ENCODE data around the gene SHROOM2.
A peak's percentile ranks its signal among the peaks of the same experiment; 100 is the strongest.

Gene SHROOM2

GRCh38 chrX:9947131-9947794 lies 161.0 kb downstream of the SHROOM2 start:
- DNase-seq (ENCODE audit: low spot score): no peak

DNA sequence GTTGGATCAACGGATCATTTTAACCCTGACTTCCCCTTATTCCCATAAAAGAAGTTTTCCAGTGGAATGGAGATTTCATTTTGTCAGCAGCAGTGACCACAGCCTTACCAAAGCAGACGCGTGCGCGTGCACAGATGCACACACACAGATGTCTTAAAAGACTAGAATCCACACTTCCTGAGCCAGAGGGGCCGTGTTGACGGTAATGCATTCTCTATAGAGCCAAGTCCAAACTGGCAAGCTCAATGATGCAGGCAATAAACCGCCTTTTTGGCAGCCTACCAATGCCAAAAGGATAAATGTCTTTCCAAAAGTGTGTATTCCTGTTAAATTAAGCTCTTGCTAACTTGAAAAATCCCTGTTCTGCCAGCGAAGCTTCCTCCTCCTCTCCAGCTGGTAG lies 162.2 kb downstream of the SHROOM2 start:
- no peak for DNase-seq (ENCODE audit: low spot score)

GRCh38 chrX:9952300-9952699 lies 166.1 kb downstream of the SHROOM2 start:
- DNase-seq (ENCODE audit: low spot score): no peak

GRCh38 chrX:9953396-9953795 lies 167.2 kb downstream of the SHROOM2 start:
- no peak for DNase-seq (ENCODE audit: low spot score)

- DNase-seq (ENCODE audit: low spot score): no peak
These were observed 169.3 kb downstream of the SHROOM2 start for GRCh38 chrX:9955506-9955905.

- DNase-seq (ENCODE audit: low spot score): no peak
These were observed 171.5 kb downstream of the SHROOM2 start for GRCh38 chrX:9957743-9958142.

- no peak for DNase-seq (ENCODE audit: low spot score)
These were observed 172.0 kb downstream of the SHROOM2 start for GRCh38 chrX:9958183-9958582.

DNA sequence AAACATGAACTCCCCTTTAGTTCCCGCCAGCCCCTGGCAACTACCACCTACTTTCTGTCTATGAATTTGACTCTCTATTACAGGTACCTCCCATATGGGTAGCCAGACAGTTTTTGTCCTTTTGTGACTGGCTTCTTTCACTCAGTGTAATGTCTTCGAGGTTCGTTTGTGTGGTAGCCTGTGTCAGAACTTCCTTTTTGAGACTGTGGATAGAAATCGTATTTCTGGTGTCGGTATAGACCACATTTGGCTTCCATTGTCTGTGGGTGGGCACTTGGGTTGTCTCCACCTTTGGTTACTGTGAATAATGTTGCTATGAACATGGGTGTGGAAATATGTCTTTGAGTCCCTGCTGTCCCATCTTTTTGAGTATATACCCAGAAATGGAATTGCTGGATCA lies 175.5 kb downstream of the SHROOM2 start:
- DNase-seq (ENCODE audit: low spot score): no peak

DNA sequence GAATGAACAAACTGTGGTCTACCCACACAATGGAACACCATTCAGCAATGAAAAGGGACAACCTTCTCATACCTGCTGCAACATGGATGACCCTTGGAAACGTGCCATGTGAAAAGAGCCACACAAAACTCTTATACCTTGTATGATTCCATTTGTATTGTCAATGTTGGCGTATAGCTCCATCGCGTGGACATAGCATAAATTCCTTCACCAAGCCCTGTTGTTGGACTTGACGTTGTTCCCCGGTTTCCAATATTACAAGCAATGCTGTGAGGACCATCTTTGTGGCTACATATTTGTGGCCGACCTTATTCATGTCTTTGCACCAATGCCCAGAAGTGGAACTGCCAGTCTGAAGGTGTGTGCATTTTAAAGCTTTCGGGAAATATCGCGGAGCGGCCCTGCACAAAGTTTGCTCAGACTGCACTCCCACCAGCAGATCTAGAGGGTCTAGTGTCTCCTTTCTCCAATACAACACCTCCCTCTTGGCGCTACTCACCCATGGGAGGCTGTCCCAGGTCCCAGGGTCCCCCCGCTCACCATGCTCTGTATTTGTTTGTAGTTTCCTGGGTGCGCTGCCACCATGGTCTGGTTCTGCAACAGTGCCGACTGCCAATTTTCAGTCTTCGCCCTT lies 180.7 kb downstream of the SHROOM2 start, which contains the start of gene CLDN34:
TSS of gene CLDN34 (plus strand) at position 584 of the 634 bp plus-strand sequence. CDS start at position 584, 0 bp downstream.
- no peak for DNase-seq (ENCODE audit: low spot score)

GRCh38 chrX:9977635-9978034 lies 191.4 kb downstream of the SHROOM2 start:
- DNase-seq (ENCODE audit: low spot score): no peak

GRCh38 chrX:9980401-9980800 lies 194.2 kb downstream of the SHROOM2 start:
- DNase-seq (ENCODE audit: low spot score): no peak

DNA sequence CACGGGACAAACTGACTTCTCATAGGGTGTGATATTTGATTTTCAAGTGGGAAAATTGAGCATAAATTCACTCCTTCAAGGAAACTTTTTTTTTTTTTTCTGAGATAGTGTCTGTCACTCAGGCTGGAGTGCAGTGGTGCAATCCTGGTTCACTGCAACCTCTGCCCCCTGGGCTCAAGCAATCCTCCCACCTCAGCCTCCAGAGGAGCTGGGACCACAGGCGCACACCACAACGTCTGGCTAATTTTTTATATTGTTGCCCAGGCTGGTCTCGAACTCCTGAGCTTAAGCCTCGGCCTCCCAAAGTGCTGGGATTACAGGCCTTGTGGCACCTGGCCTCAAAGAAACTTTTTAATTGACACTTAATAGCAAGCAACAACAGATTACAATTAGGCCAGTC lies 194.7 kb downstream of the SHROOM2 start:
- no peak for DNase-seq (ENCODE audit: low spot score)

GRCh38 chrX:9983441-9983840 lies 197.2 kb downstream of the SHROOM2 start:
- no peak for DNase-seq (ENCODE audit: low spot score)

- DNase-seq (ENCODE audit: low spot score): no peak
These were observed 197.6 kb downstream of the SHROOM2 start for GRCh38 chrX:9983846-9984245.

DNA sequence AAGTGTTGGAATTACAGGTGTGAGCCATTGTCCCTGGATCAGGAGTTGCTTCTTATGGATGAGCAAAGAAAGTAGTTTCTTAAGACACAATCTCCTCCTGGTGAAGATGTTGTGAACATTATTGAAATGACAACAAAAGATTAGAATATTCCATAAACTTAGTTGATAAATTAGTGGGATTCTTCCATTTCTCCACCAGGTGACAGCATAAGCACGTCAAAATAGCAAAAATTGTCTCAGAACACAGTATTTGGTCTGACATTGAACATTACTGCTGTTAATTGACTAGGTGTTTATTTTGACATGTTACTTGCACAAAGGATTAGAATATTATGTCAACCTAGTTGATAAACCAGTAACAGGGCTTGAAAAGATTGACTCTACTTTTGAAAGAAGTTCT lies 202.5 kb downstream of the SHROOM2 start:
- no peak for DNase-seq (ENCODE audit: low spot score)

DNA sequence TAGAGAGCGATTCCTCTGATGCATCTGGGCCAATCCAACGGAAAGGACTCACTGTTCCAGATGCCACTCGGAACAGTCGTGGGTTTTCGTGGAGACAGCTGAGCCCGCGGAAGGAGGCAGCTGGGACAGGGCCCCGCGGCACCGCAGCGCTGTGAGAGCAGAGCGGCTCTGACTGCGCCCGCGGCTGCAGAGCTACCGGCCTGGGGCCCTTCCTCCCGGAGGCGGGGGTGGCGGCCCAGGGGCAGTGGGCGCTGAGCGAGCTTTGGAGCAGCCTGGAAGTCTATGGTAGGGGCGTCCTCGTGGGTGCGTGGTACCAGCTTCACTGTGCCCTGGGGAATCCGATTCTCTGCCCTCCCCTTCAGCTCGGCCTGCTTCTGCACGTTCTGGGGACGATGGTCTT lies 205.8 kb downstream of the SHROOM2 start:
- no peak for DNase-seq (ENCODE audit: low spot score)

- DNase-seq (ENCODE audit: low spot score): no peak
These were observed 206.5 kb downstream of the SHROOM2 start for GRCh38 chrX:9992724-9993123.

DNA sequence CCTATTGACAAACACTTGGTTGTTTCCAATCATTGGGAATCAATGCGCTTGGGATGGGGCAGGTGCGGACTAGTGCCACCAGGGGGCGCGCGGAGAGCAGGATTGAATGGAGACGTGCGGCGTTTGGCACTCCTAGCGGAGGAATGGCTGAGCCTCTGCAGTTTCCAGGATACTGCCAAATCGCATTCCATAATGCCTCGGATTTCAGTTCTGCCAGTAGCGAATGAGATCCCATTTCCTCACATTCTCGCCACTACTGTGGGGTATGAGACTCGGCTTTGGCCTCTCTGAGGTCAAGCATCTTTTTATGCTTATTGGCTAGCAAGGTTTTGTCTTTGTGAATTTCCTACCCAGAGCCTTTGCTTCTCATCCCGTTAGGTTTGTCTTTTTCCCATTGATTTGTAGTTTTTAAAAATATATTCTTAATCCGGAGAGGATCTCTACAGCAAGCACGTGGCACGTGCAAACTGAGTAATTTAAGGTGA lies 209.7 kb downstream of the SHROOM2 start:
- peak; percentile 75 for DNase-seq (ENCODE audit: low spot score)

- no peak for DNase-seq (ENCODE audit: low spot score)
These were observed 210.8 kb downstream of the SHROOM2 start for GRCh38 chrX:9997041-9997440.

- no peak for DNase-seq (ENCODE audit: low spot score)
These were observed 211.3 kb downstream of the SHROOM2 start for GRCh38 chrX:9997524-9997923.
